Stimulated activated CD4-positive, alpha-beta T cell treated with anti-CD3 and anti-CD28 coated beads, Interleukin-2, amount 100 ng/mL, for 24 hours (primary cell): Measurements from ENCODE around the gene LEMD3.

Source experiments
- DNase-seq, 2 donors: peaks; one replicate each; pipeline ENCODE4 v3.0.0-alpha.2; 2020

Gene LEMD3

GRCh38 chr12:65208964-65209654, 39.7 kb downstream of the LEMD3 start:
- no peak for DNase-seq

GRCh38 chr12:65209655-65210043, 40.3 kb downstream of the LEMD3 start:
- no peak for DNase-seq

- no peak for DNase-seq
Observed at GRCh38 chr12:65217086-65217485, 47.7 kb downstream of the LEMD3 start.

GRCh38 chr12:65220761-65221160, 51.4 kb downstream of the LEMD3 start:
- DNase-seq = no peak

GRCh38 chr12:65229441-65229840, 60.1 kb downstream of the LEMD3 start:
- DNase-seq = no peak

- no peak for DNase-seq
Observed at GRCh38 chr12:65232476-65233077, 63.2 kb downstream of the LEMD3 start.

- no peak for DNase-seq
Observed at GRCh38 chr12:65237153-65237552, 67.8 kb downstream of the LEMD3 start.

GRCh38 chr12:65238609-65239008, 69.2 kb downstream of the LEMD3 start:
- no peak for DNase-seq

- no peak for DNase-seq
Observed at GRCh38 chr12:65248656-65249633, 79.6 kb downstream of the LEMD3 start.

- no peak for DNase-seq
Observed at GRCh38 chr12:65252515-65252914, 83.1 kb downstream of the LEMD3 start.

- no peak for DNase-seq
Observed at GRCh38 chr12:65257986-65258385, 88.6 kb downstream of the LEMD3 start.

- no peak for DNase-seq
Observed at GRCh38 chr12:65259501-65259900, 90.1 kb downstream of the LEMD3 start.

- no peak for DNase-seq
Observed at GRCh38 chr12:65263777-65264176, 94.4 kb downstream of the LEMD3 start.

GRCh38 chr12:65266408-65266807, 97.0 kb downstream of the LEMD3 start:
- no peak for DNase-seq

GRCh38 chr12:65269603-65270002, 100.2 kb downstream of the LEMD3 start:
- no peak for DNase-seq

- no peak for DNase-seq
Observed at GRCh38 chr12:65274602-65275272, 105.4 kb downstream of the LEMD3 start.

- DNase-seq = no peak
Observed at GRCh38 chr12:65275627-65276026, 106.2 kb downstream of the LEMD3 start.

- no peak for DNase-seq
Observed at GRCh38 chr12:65276916-65277530, 107.6 kb downstream of the LEMD3 start.

- DNase-seq = no peak
Observed at GRCh38 chr12:65277994-65278575, 108.7 kb downstream of the LEMD3 start.

- DNase-seq = peak; percentile 19 to 30
Observed at GRCh38 chr12:65278576-65279368, 109.4 kb downstream of the LEMD3 start, which contains the start of gene MSRB3. Gene MSRB3, plus strand, starts transcription at chr12:65278683. Its CDS starts 29,897 bp downstream, at chr12:65308580.
